AG04450 (cell line): Measurements from ENCODE around the gene THSD1. TPM values are rescaled to one million over a fixed set of nuclear protein-coding genes. Genes with fewer than 3 reads are reported as not detected.
A peak's percentile ranks its signal among the peaks of the same experiment; 100 is the strongest.

ENCODE experiments used
- CTCF ChIA-PET: fragments of 300-600, 350-600 bp; formaldehyde crosslinking; extraction: SDS; loops from one replicate; lab custom pipeline; 2022; ENCODE audit warnings: antibody characterized with exemption, inconsistent platforms; lab: Charles Lee
- POLR2A ChIA-PET: fragments of 350-600 bp; formaldehyde crosslinking; extraction: SDS; loops from one replicate; lab custom pipeline; 2021; ENCODE audit warnings: antibody characterized with exemption, inconsistent platforms; lab: Yijun Ruan, JAX
- DNase-seq: peaks from one replicate; pipeline ENCODE4 v3.0.0-alpha.2; 2011; ENCODE audit warnings: low read depth, low spot score
- H3K27ac ChIP-seq: one replicate; pipeline ENCODE4 v1.5.1; 2012; ENCODE audit warnings: low read depth, low read length, control low read depth
- H3K27me3 ChIP-seq: one replicate; pipeline ENCODE4 v1.6.0; 2012; ENCODE audit warnings: low read length; ENCODE audit not compliant: control insufficient read depth, insufficient read depth
- H3K4me3 ChIP-seq: 2 replicates; pipeline ENCODE4 v1.5.1; 2011; ENCODE audit warnings: mild to moderate bottlenecking, low read depth, low read length, control low read depth
- H3K9me3 ChIP-seq: 2 replicates; pipeline ENCODE4 v1.5.1; 2012; ENCODE audit warnings: low read length; ENCODE audit not compliant: control insufficient read depth, insufficient read depth
- CTCF ChIP-seq: IDR thresholded peaks from 2 replicates; pipeline ENCODE4 v1.5.1; 2011; ENCODE audit warnings: low read depth, low read length, control low read depth, inconsistent platforms
- polyA plus RNA-seq: library from polyadenylated mRNA; depleted of rRNA; stranded (reverse); fragments of >200 nt; gene quantifications from 2 replicates; pipeline ENCODE4 v1.2.3, GENCODE V29; 2011

THSD1 gene
- polyA plus RNA-seq, 1 experiment: 7.9 TPM

GRCh38 chr13:52452470-52452869, 46.5 kb upstream of the THSD1 start:
- DNase-seq: no peak
- ChIA-PET POLR2A (no interaction called here), CTCF (interaction anchor here (0.8 to 1.4 kb wide), 2 partner anchors 106 to 109 kb away, joined by 3 read pairs; no protein-coding TSS in a partner anchor)
- Histone ChIP-seq H3K27me3 (no peaks in the 10 kb centered on the region), H3K9me3 (no peaks in the 10 kb centered on the region), H3K4me3 (no peak overlapping the region), H3K27ac (no peak overlapping the region)
- TF ChIP-seq CTCF: no peak

DNA sequence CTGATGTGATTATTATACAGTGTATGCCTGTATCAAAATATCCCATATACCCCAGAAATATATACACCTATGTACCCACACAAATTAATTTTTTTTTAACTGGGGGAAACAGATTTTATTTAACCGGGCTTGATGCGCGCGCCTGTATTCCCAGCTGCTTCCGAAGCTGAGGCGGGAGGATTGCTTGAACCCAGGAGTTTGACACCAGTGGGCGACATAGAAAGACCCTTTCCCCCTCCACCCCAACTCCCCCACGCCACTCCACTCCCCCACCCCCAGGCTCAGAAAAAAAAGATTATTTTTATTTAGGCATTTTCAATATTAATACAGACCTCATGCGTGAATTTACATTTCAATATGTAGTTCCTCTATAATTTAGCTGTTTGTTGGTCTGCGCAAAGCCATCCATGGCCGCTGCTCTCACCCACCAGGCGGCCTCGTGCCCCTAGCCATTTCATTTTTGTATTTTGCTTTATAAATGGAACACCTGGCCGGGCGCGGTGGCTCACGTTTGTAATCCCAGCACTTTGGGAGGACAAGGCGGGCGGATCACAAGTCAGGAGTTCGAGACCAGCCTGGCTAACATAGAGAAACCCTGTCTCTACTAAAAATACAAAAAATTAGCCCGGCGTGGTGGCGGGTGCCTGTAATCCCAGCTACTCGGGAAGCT, 45.3 kb upstream of the THSD1 start:
- no peak for DNase-seq
- CTCF ChIA-PET: interaction anchor here (0.5 to 4.9 kb wide), 73 partner anchors 8 to 1106 kb away, joined by 3 to 95 read pairs (median 5); partner anchors contain the start of genes ALG11 and THSD1
- H3K27me3 ChIP-seq: no peaks in the 10 kb centered on the region
- no peak overlapping the region for H3K4me3 ChIP-seq
- no peak overlapping the region for H3K27ac ChIP-seq
- TF ChIP-seq CTCF: no peak
- POLR2A ChIA-PET: interaction anchor here (1.0 to 1.8 kb wide), 6 partner anchors 15 to 247 kb away, joined by 3 to 11 read pairs (median 4); partner anchors contain the start of gene SUGT1
- H3K9me3 ChIP-seq: no peaks in the 10 kb centered on the region

GRCh38 chr13:52450793-52451116, 44.8 kb upstream of the THSD1 start:
- H3K4me3 ChIP-seq: peak overlapping the region; percentile 34
- DNase-seq: no peak
- POLR2A ChIA-PET: interaction anchor here (1.0 to 1.8 kb wide), 7 partner anchors 14 to 247 kb away, joined by 3 to 11 read pairs (median 4); partner anchors contain the start of gene SUGT1
- no peaks in the 10 kb centered on the region for H3K27me3 ChIP-seq
- no peak for TF ChIP-seq CTCF
- no peak overlapping the region for H3K27ac ChIP-seq
- CTCF ChIA-PET: interaction anchor here (0.5 to 4.9 kb wide), 72 partner anchors 9 to 1106 kb away, joined by 3 to 95 read pairs (median 5); partner anchors contain the start of genes ALG11 and THSD1
- H3K9me3 ChIP-seq: no peaks in the 10 kb centered on the region

DNA sequence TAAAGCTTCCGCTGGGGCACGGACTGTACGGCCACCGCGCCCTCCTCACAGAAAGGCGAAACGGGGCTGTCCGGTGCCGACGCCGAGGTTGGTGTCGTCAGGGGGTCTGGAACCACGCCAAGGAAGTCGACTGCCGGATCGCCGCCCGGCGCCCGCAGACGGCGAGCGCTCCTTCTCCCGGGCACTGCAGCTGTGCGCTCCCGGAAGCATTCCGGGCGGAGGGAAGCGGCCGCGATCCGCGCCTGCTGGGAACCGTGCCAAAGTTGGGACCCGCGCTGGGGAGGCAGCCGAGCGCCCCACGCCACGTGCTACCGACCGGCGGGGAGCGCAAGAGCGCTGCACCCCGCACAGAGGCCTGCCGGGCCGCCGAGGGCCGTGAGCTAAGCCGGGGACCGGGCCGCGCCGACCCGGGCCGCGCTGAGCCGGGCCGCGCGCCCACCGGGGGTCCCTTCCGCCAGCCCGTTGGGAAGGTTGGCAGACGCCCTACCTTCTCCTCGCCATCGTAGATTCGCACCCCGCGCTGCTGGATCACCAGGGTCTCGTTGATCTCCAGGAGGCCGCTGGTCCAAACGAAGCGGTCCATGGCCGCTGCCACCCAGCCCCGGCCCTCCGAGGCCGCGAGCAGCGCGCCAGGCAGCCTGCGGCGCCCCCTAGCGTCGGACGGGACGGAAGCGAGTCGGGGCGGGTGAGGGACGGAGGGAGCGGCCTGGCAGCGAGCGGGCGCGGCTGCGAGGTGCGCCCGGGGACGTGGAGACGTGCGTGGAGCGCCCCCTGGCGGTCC, 44.2 kb upstream of the THSD1 start, which contains the start of gene VPS36:
TSS of gene VPS36 (minus strand) at position 623 of the 781 bp plus-strand sequence. CDS start at position 583, 40 bp downstream.
- peak; percentile 83 for DNase-seq
- CTCF ChIA-PET: interaction anchor here (0.6 to 4.9 kb wide), 75 partner anchors 9 to 1105 kb away, joined by 3 to 95 read pairs (median 5); partner anchors contain the start of genes ALG11 and THSD1
- no peaks in the 10 kb centered on the region for H3K27me3 ChIP-seq
- H3K27ac ChIP-seq: peak within 1 kb of the TSS; percentile 70
- H3K4me3 ChIP-seq: peak within 1 kb of the TSS; percentile 87
- no peaks in the 10 kb centered on the region for H3K9me3 ChIP-seq
- TF ChIP-seq CTCF: peak; percentile 88
- POLR2A ChIA-PET: interaction anchor here (0.5 to 1.8 kb wide), 10 partner anchors 9 to 299 kb away, joined by 3 to 11 read pairs (median 4); no protein-coding TSS in a partner anchor
